Sigmoid colon (tissue), 7 donors: ENCODE data around the gene SCN9A. TPM values are rescaled to one million over a fixed set of nuclear protein-coding genes. Genes with fewer than 3 reads are reported as not detected.

Source experiments
- DNase-seq: peaks from one replicate; pipeline ENCODE4 v3.0.0-alpha.2; 2019
- H3K27ac ChIP-seq, 4 donors: fragments of 200-600 bp; sonication (generic); one replicate each; pipeline ENCODE4 v1.5.1; 2016 to 2019; ENCODE audit warnings: mild to moderate bottlenecking in 1 of 4
- H3K27me3 ChIP-seq, 3 donors: fragments of 200-600 bp; sonication (generic); one replicate each; pipeline ENCODE4 v1.5.1; 2019; ENCODE audit warnings: mild to moderate bottlenecking in 1 of 3
- H3K36me3 ChIP-seq, 4 donors: fragments of 200-600 bp; sonication (generic); one replicate each; pipeline ENCODE4 v1.5.1; 2016 to 2019
- H3K4me1 ChIP-seq, 4 donors: fragments of 200-600 bp; sonication (generic); one replicate each; pipeline ENCODE4 v1.5.1; 2017 to 2019
- H3K4me3 ChIP-seq, 4 donors: fragments of 200-600 bp; sonication (generic); one replicate each; pipeline ENCODE4 v1.5.1; 2017 to 2019; ENCODE audit warnings: mild to moderate bottlenecking in 2 of 4, moderate library complexity in 1 of 4
- H3K9me3 ChIP-seq, 4 donors: fragments of 200-600 bp in 3 of 4; sonication (generic) in 3 of 4; one replicate each; pipeline versions ENCODE4 v1.5.1 to v1.6.1; 2013 to 2019
- CTCF ChIP-seq, 4 experiments: fragments of 450-650 bp in 3 of 4; fragments of 200-600 bp in 1 of 4; IDR thresholded peaks; one replicate each; pipeline ENCODE4 v1.5.1; 2016 to 2019; ENCODE audit warnings: antibody characterized with exemption in 4 of 4, mild to moderate bottlenecking in 3 of 4, moderate library complexity in 2 of 4
- EP300 ChIP-seq, 4 donors: sonication (generic); formaldehyde crosslinking; IDR thresholded peaks; one replicate each; pipeline ENCODE4 v1.6.1; 2017; ENCODE audit warnings: antibody characterized with exemption in 4 of 4
- POLR2A ChIP-seq, 2 donors: fragments of 450-650 bp; IDR thresholded peaks; one replicate each; pipeline ENCODE4 v1.6.1; 2016; ENCODE audit warnings: antibody characterized with exemption in 2 of 2, mild to moderate bottlenecking in 2 of 2, moderate library complexity in 2 of 2
- POLR2AphosphoS5 ChIP-seq, 4 donors: sonication (generic); formaldehyde crosslinking; IDR thresholded peaks; one replicate each; pipeline ENCODE4 v1.6.1; 2017; ENCODE audit warnings: antibody characterized with exemption in 4 of 4
- WGBS, 2 donors: extraction: QIAGEN DNeasy Blood & Tissue Kit; methylation state at CpG; one replicate each; pipeline ENCODE4 v1.1.7; 2013; 5-methylcytosine and 5-hydroxymethylcytosine counted together
- intact Hi-C: fragments of 100-400 bp; cut with DNase I; formaldehyde crosslinking; loops from one replicate; pipeline ENCODE4 v1.15.1; 2023
- polyA plus RNA-seq, 3 donors: library from polyadenylated mRNA; stranded (reverse); fragments of 200-250 nt; gene quantifications; one replicate each; pipeline ENCODE4 v1.2.3, GENCODE V29; 2013
- total RNA-seq, 4 donors: library from RNA; depleted of rRNA; stranded (reverse); fragments of >200 nt; gene quantifications; one replicate each; pipeline ENCODE4 v1.1.0, GENCODE V29; 2016
- donor health status: healthy with polysubstance abuse.
- donor health status: Bipolar disorder and iron deficiency.
- donor health status: healthy.

Gene SCN9A
- total and polyA plus RNA-seq, 7 donors: 0.23 to 22.1 (median 14.3) TPM

DNA sequence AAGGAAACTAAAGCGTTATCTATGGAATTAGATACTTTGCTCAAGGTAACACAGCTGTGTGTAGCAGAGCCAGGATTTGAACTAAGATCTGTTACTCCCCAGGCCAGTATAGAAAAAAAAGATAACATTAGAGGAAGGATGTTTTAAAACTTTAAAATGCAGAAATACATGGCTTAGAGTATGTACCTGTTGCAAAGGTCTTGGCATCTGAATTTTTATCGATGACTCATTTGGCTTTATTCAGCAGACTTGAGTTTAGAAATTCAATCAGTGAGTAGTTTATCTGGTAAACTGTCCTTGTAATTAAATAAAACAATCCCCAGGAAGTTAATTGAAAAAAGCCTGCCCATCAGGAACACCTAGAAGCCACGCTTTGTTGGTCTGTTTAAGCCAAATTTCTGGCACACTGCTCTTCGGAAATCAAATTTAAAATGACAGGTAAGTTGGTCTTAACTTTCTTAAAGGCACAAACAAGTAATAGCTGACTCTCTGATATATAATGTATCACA is 36.9 kb downstream of the SCN9A start:
- H3K4me1 ChIP-seq: peaks cover 0 to 14% (median 0%) of the 10 kb centered on the region in 4 donors

DNA sequence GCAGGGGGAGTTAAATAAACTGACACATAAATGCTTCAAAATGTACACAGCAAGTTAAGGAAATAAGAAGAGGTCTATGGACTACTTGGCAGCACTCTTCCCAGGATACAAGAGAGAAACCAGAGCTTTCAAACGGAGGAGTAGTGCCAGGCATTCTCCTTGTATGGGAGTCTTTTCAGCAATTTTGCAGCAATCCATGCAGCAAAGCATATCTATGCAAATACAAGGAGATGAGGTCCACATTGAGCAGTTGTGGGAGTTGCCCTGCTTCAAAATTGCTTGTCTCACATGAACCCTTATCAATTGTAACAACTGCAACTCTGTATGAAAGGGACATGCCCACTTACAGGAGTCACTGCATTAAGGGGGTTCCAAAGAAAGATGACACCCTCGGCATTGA is 37.8 kb downstream of the SCN9A start:
- TF ChIP-seq CTCF (IDR thresholded peaks at IDR 0.05) (no peak), POLR2A (IDR thresholded peaks at IDR 0.05) (no peak), POLR2AphosphoS5 (IDR thresholded peaks at IDR 0.05) (no peak), EP300 (IDR thresholded peaks at IDR 0.05) (no peak)
- intact Hi-C loops: no loop called here
- 87 to 90% methylated on average over 2 of the region's 2 CpGs for WGBS, 2 donors
- Histone ChIP-seq H3K4me1 (peaks cover 0 to 14% (median 0%) of the 10 kb centered on the region in 4 donors), H3K4me3 (no peak overlapping the region), H3K27me3 (no peaks in the 10 kb centered on the region), H3K9me3 (no peaks in the 10 kb centered on the region), H3K27ac (no peak overlapping the region), H3K36me3 (no peaks in the 10 kb centered on the region)
- DNase-seq: no peak

More for the DNA sequence above, 36.9 kb downstream of the SCN9A start:
- TF ChIP-seq CTCF (IDR thresholded peaks at IDR 0.05) (no peak), POLR2AphosphoS5 (IDR thresholded peaks at IDR 0.05) (no peak), EP300 (IDR thresholded peaks at IDR 0.05) (no peak), POLR2A (IDR thresholded peaks at IDR 0.05) (no peak)
- no peaks in the 10 kb centered on the region for H3K36me3 ChIP-seq
- no peaks in the 10 kb centered on the region for H3K9me3 ChIP-seq
- no peaks in the 10 kb centered on the region for H3K27me3 ChIP-seq
- 90 to 94% methylated on average over 4 of the region's 4 CpGs for WGBS, 2 donors
- no peak overlapping the region for H3K4me3 ChIP-seq
- no peak for DNase-seq
- H3K27ac ChIP-seq: no peak overlapping the region
- intact Hi-C loops: no loop called here

DNA sequence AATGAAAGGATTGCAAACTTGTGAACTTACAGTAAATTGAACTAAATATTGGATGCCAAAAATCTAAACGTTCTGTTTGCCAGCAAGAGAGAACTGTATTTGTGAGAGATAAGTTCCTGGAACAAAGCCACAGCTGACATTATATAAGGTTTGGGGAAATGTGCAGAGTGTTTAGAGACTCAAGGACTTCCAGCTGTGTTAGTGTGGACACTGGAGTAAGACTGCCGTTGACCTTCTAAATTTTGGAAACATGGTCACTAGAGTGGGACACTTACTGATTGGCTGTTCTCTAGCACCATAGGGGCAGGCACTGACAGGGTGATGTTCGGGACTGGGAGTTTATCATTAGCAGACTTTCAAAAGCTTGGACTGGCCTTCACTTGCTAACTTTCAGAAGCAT is 40.5 kb downstream of the SCN9A start:
- Histone ChIP-seq H3K27me3 (no peaks in the 10 kb centered on the region), H3K27ac (no peak overlapping the region), H3K9me3 (no peaks in the 10 kb centered on the region), H3K36me3 (no peaks in the 10 kb centered on the region), H3K4me3 (no peak overlapping the region), H3K4me1 (peaks cover 0 to 14% (median 0%) of the 10 kb centered on the region in 4 donors)
- TF ChIP-seq CTCF (IDR thresholded peaks at IDR 0.05): no peak
- no peak for TF ChIP-seq POLR2AphosphoS5 (IDR thresholded peaks at IDR 0.05)
- no peak for TF ChIP-seq POLR2A (IDR thresholded peaks at IDR 0.05)
- TF ChIP-seq EP300 (IDR thresholded peaks at IDR 0.05): no peak
- DNase-seq: no peak
- WGBS, 2 donors: 18 to 34% methylated on average over 3 of the region's 3 CpGs
- intact Hi-C loops: no loop called here

DNA sequence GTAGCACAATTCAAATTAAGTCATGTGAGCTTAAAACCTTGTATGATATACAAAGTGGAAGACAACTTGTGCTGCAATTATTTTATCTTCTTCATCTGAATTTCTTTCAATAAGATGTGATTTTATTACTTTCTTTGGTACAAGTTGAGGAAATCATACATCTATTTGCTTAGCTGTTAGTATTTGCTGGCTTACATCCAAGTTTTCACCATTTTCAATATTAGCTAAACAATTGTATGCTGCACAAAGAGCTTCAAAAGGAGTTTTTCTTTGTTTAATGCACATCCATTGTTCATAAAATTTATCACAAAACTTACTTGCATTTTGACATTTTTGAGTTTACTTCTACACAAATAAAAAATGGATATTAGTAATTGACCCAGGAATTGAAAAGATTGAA is 40.9 kb downstream of the SCN9A start:
- Histone ChIP-seq H3K9me3 (no peaks in the 10 kb centered on the region), H3K27ac (no peak overlapping the region), H3K27me3 (no peaks in the 10 kb centered on the region), H3K36me3 (no peaks in the 10 kb centered on the region), H3K4me1 (peaks cover 0 to 14% (median 0%) of the 10 kb centered on the region in 4 donors), H3K4me3 (no peak overlapping the region)
- intact Hi-C loops: no loop called here
- DNase-seq: no peak
- TF ChIP-seq POLR2AphosphoS5 (IDR thresholded peaks at IDR 0.05) (no peak), CTCF (IDR thresholded peaks at IDR 0.05) (no peak), POLR2A (IDR thresholded peaks at IDR 0.05) (no peak), EP300 (IDR thresholded peaks at IDR 0.05) (no peak)

DNA sequence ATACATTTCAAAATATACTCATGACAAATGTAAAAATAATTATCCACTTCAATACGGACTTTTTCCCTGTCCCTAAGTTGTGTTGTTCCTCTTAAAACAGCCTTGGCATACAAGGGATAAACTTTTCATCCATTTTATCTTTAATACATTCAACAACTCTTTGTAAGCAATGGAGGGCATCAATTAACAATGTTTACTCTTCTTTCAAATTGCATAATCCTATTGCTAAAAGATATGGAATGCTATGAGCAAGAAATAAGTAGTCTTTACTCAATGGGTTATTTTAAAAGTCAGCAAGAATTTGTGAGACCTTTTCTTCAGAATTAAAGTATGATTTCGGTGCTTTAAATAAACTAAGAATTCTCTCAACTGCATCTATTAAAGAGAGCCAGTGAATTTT is 41.9 kb downstream of the SCN9A start:
- intact Hi-C loops: no loop called here
- no peak overlapping the region for H3K4me3 ChIP-seq
- no peak for DNase-seq
- no peaks in the 10 kb centered on the region for H3K36me3 ChIP-seq
- H3K4me1 ChIP-seq: peaks cover 0 to 14% (median 0%) of the 10 kb centered on the region in 4 donors
- WGBS, 2 donors: 64 to 78% methylated on average over 2 of the region's 2 CpGs
- H3K27me3 ChIP-seq: no peaks in the 10 kb centered on the region
- no peak for TF ChIP-seq EP300 (IDR thresholded peaks at IDR 0.05)
- no peak for TF ChIP-seq POLR2AphosphoS5 (IDR thresholded peaks at IDR 0.05)
- no peak for TF ChIP-seq POLR2A (IDR thresholded peaks at IDR 0.05)
- no peaks in the 10 kb centered on the region for H3K9me3 ChIP-seq
- H3K27ac ChIP-seq: no peak overlapping the region
